ENCODE data around the gene HMX2.

The HMX2 gene

GRCh38 chr10:123129618-123130271 lies 18.2 kb upstream of the HMX2 start:
- Histone ChIP-seq H3K27me3 (ENCODE audit: control insufficient read depth, insufficient read depth, low read length) (peaks cover 31% of the 10 kb centered on the region), H3K36me3 (ENCODE audit: control insufficient read depth, insufficient read depth, low read length) (no peaks in the 10 kb centered on the region), H3K4me1 (ENCODE audit: control insufficient read depth, insufficient read depth, low read length) (no peaks in the 10 kb centered on the region; the same call in 1 of the 2 replicates), H3K27ac (ENCODE audit: low read length) (no peak overlapping the region), H3K4me3 (ENCODE audit: low read length) (no peak overlapping the region), H3K9me3 (ENCODE audit: control insufficient read depth, insufficient read depth, low read length) (no peaks in the 10 kb centered on the region)
- no CpG with 5 or more reads among the region's 4 CpGs for WGBS (ENCODE audit: insufficient coverage, insufficient read length)
- DNase-seq (ENCODE audit: low read depth, low spot score), result no peak

- DNase-seq (ENCODE audit: low read depth, low spot score), result no peak
- Histone ChIP-seq H3K27ac (ENCODE audit: low read length) (no peak overlapping the region), H3K27me3 (ENCODE audit: control insufficient read depth, insufficient read depth, low read length) (peaks cover 51% of the 10 kb centered on the region), H3K9me3 (ENCODE audit: control insufficient read depth, insufficient read depth, low read length) (no peaks in the 10 kb centered on the region), H3K36me3 (ENCODE audit: control insufficient read depth, insufficient read depth, low read length) (no peaks in the 10 kb centered on the region), H3K4me3 (ENCODE audit: low read length) (peak overlapping the region; percentile 42; the same call in 1 of the 2 replicates), H3K4me1 (ENCODE audit: control insufficient read depth, insufficient read depth, low read length) (peaks cover 3% of the 10 kb centered on the region)
- no CpG with 5 or more reads among the region's 48 CpGs for WGBS (ENCODE audit: insufficient coverage, insufficient read length)
Measured at GRCh38 chr10:123132576-123133477, 15.1 kb upstream of the HMX2 start.

- Histone ChIP-seq H3K27me3 (ENCODE audit: control insufficient read depth, insufficient read depth, low read length) (peaks cover 57% of the 10 kb centered on the region), H3K27ac (ENCODE audit: low read length) (no peak overlapping the region), H3K36me3 (ENCODE audit: control insufficient read depth, insufficient read depth, low read length) (no peaks in the 10 kb centered on the region), H3K4me3 (ENCODE audit: low read length) (peak overlapping the region; percentile 10; the same call in 1 of the 2 replicates), H3K4me1 (ENCODE audit: control insufficient read depth, insufficient read depth, low read length) (peaks cover 3% of the 10 kb centered on the region), H3K9me3 (ENCODE audit: control insufficient read depth, insufficient read depth, low read length) (no peaks in the 10 kb centered on the region)
- no CpG with 5 or more reads among the region's 40 CpGs for WGBS (ENCODE audit: insufficient coverage, insufficient read length)
- DNase-seq (ENCODE audit: low read depth, low spot score), result no peak
Measured at GRCh38 chr10:123133541-123134342, 14.2 kb upstream of the HMX2 start.

GRCh38 chr10:123134343-123134914 lies 13.5 kb upstream of the HMX2 start:
- Histone ChIP-seq H3K4me1 (ENCODE audit: control insufficient read depth, insufficient read depth, low read length) (peaks cover 3% of the 10 kb centered on the region), H3K27me3 (ENCODE audit: control insufficient read depth, insufficient read depth, low read length) (peaks cover 64% of the 10 kb centered on the region), H3K4me3 (ENCODE audit: low read length) (no peak overlapping the region; the same call in 1 of the 2 replicates)

GRCh38 chr10:123134915-123135414 lies 13.0 kb upstream of the HMX2 start:
- H3K27ac ChIP-seq (ENCODE audit: low read length), result no peak overlapping the region
- H3K4me1 ChIP-seq (ENCODE audit: control insufficient read depth, insufficient read depth, low read length), result peaks cover 3% of the 10 kb centered on the region
- H3K9me3 ChIP-seq (ENCODE audit: control insufficient read depth, insufficient read depth, low read length), result no peaks in the 10 kb centered on the region
- H3K27me3 ChIP-seq (ENCODE audit: control insufficient read depth, insufficient read depth, low read length), result peaks cover 70% of the 10 kb centered on the region
- WGBS (ENCODE audit: insufficient coverage, insufficient read length), result no CpG with 5 or more reads among the region's 46 CpGs
- DNase-seq (ENCODE audit: low read depth, low spot score), result no peak
- peak overlapping the region; percentile 42; the same call in 1 of the 2 replicates for H3K4me3 ChIP-seq (ENCODE audit: low read length)
- no peaks in the 10 kb centered on the region for H3K36me3 ChIP-seq (ENCODE audit: control insufficient read depth, insufficient read depth, low read length)

More at GRCh38 chr10:123134343-123134914, 13.5 kb upstream of the HMX2 start:
- no peaks in the 10 kb centered on the region for H3K36me3 ChIP-seq (ENCODE audit: control insufficient read depth, insufficient read depth, low read length)
- no CpG with 5 or more reads among the region's 42 CpGs for WGBS (ENCODE audit: insufficient coverage, insufficient read length)
- no peak overlapping the region for H3K27ac ChIP-seq (ENCODE audit: low read length)
- no peaks in the 10 kb centered on the region for H3K9me3 ChIP-seq (ENCODE audit: control insufficient read depth, insufficient read depth, low read length)
- no peak for DNase-seq (ENCODE audit: low read depth, low spot score)

GRCh38 chr10:123135415-123136141 lies 12.4 kb upstream of the HMX2 start, which contains the start of gene HMX3:
TSS of gene HMX3 (plus strand) at chr10:123135970. CDS start at chr10:123136051, 81 bp downstream.
- no peak for DNase-seq (ENCODE audit: low read depth, low spot score)
- peak within 1 kb of the TSS; percentile 42; the same call in 1 of the 2 replicates for H3K4me3 ChIP-seq (ENCODE audit: low read length)
- H3K9me3 ChIP-seq (ENCODE audit: control insufficient read depth, insufficient read depth, low read length), result no peaks in the 10 kb centered on the region
- peaks cover 3% of the 10 kb centered on the region for H3K4me1 ChIP-seq (ENCODE audit: control insufficient read depth, insufficient read depth, low read length)
- H3K27ac ChIP-seq (ENCODE audit: low read length), result no peak within 1 kb of the TSS
- WGBS (ENCODE audit: insufficient coverage, insufficient read length), result no CpG with 5 or more reads among the region's 76 CpGs
- H3K27me3 ChIP-seq (ENCODE audit: control insufficient read depth, insufficient read depth, low read length), result peaks cover 76% of the 10 kb centered on the region
- no peaks in the 10 kb centered on the region for H3K36me3 ChIP-seq (ENCODE audit: control insufficient read depth, insufficient read depth, low read length)

- no peak overlapping the region for H3K27ac ChIP-seq (ENCODE audit: low read length)
- no CpG with 5 or more reads among the region's 59 CpGs for WGBS (ENCODE audit: insufficient coverage, insufficient read length)
- peak overlapping the region; percentile 13; the same call in 1 of the 2 replicates for H3K4me3 ChIP-seq (ENCODE audit: low read length)
- no peaks in the 10 kb centered on the region for H3K9me3 ChIP-seq (ENCODE audit: control insufficient read depth, insufficient read depth, low read length)
- H3K36me3 ChIP-seq (ENCODE audit: control insufficient read depth, insufficient read depth, low read length), result no peaks in the 10 kb centered on the region
- DNase-seq (ENCODE audit: low read depth, low spot score), result no peak
- H3K27me3 ChIP-seq (ENCODE audit: control insufficient read depth, insufficient read depth, low read length), result peaks cover 81% of the 10 kb centered on the region
- H3K4me1 ChIP-seq (ENCODE audit: control insufficient read depth, insufficient read depth, low read length), result peaks cover 3% of the 10 kb centered on the region
Measured at GRCh38 chr10:123136221-123136805, 11.6 kb upstream of the HMX2 start.

GRCh38 chr10:123136806-123137642 lies 10.9 kb upstream of the HMX2 start:
- DNase-seq (ENCODE audit: low read depth, low spot score), result no peak
- Histone ChIP-seq H3K9me3 (ENCODE audit: control insufficient read depth, insufficient read depth, low read length) (no peaks in the 10 kb centered on the region), H3K4me1 (ENCODE audit: control insufficient read depth, insufficient read depth, low read length) (peaks cover 3% of the 10 kb centered on the region), H3K27ac (ENCODE audit: low read length) (no peak overlapping the region), H3K4me3 (ENCODE audit: low read length) (peak overlapping the region; percentile 26; the same call in 1 of the 2 replicates), H3K36me3 (ENCODE audit: control insufficient read depth, insufficient read depth, low read length) (no peaks in the 10 kb centered on the region), H3K27me3 (ENCODE audit: control insufficient read depth, insufficient read depth, low read length) (peaks cover 81% of the 10 kb centered on the region)
- no CpG with 5 or more reads among the region's 83 CpGs for WGBS (ENCODE audit: insufficient coverage, insufficient read length)

Measured in iPS DF 6.9 (cell line).